Epidermal melanocyte (primary cell): ENCODE data around the gene CACNA1C.

ENCODE experiments used
- DNase-seq: peaks from one replicate; pipeline ENCODE4 v3.0.0; 2011; ENCODE audit warnings: low spot score; ENCODE audit not compliant: insufficient read length

CACNA1C gene

GRCh38 chr12:2169489-2169888 lies 116.7 kb downstream of the CACNA1C start:
- DNase-seq, result no peak

- DNase-seq, result no peak
Observed at GRCh38 chr12:2169940-2170339, 117.2 kb downstream of the CACNA1C start.

- DNase-seq, result no peak
Observed at GRCh38 chr12:2170376-2170775, 117.6 kb downstream of the CACNA1C start.

GRCh38 chr12:2171672-2172426 lies 119.1 kb downstream of the CACNA1C start:
- DNase-seq, result no peak

GRCh38 chr12:2172491-2173214 lies 119.9 kb downstream of the CACNA1C start:
- DNase-seq, result no peak

GRCh38 chr12:2173971-2174370 lies 121.2 kb downstream of the CACNA1C start:
- no peak for DNase-seq

GRCh38 chr12:2177003-2177402 lies 124.2 kb downstream of the CACNA1C start:
- DNase-seq, result no peak

GRCh38 chr12:2177751-2178150 lies 125.0 kb downstream of the CACNA1C start:
- DNase-seq, result no peak

GRCh38 chr12:2179058-2179457 lies 126.3 kb downstream of the CACNA1C start:
- DNase-seq, result no peak

- DNase-seq, result peak; percentile 79
Observed at GRCh38 chr12:2179953-2180736, 127.4 kb downstream of the CACNA1C start.

GRCh38 chr12:2180737-2181082 lies 127.9 kb downstream of the CACNA1C start:
- no peak for DNase-seq

- DNase-seq, result peak; percentile 43
Observed at GRCh38 chr12:2183556-2184541, 131.1 kb downstream of the CACNA1C start.

- no peak for DNase-seq
Observed at GRCh38 chr12:2185751-2186341, 133.1 kb downstream of the CACNA1C start.

- DNase-seq, result no peak
Observed at GRCh38 chr12:2187195-2187945, 134.6 kb downstream of the CACNA1C start.

- no peak for DNase-seq
Observed at GRCh38 chr12:2190085-2190484, 137.3 kb downstream of the CACNA1C start.

- no peak for DNase-seq
Observed at GRCh38 chr12:2190896-2191533, 138.2 kb downstream of the CACNA1C start.

GRCh38 chr12:2191534-2192153 lies 138.9 kb downstream of the CACNA1C start:
- DNase-seq, result no peak

- no peak for DNase-seq
Observed at GRCh38 chr12:2192231-2192630, 139.4 kb downstream of the CACNA1C start.

GRCh38 chr12:2194060-2194459 lies 141.3 kb downstream of the CACNA1C start:
- DNase-seq, result no peak
